Renal cortex interstitium (tissue), 11 donors: ENCODE measurements around the gene COA6. TPM values are rescaled to one million over a fixed set of nuclear protein-coding genes. Genes with fewer than 3 reads are reported as not detected.
A peak's percentile ranks its signal among the peaks of the same experiment; 100 is the strongest.
"Not testable (repeated sequence)": the region's sequence is repeated elsewhere in the genome, so short reads cannot be mapped to it uniquely, and the experiment has no call there.

Experiments used
- DNase-seq, 11 donors: peaks; one replicate each; pipeline ENCODE4 v3.0.0-alpha.2; 2013; ENCODE audit warnings: low read depth in 9 of 11, low spot score in 4 of 11; ENCODE audit errors: extremely low read depth in 1 of 11
- polyA plus RNA-seq, 3 donors: library from polyadenylated mRNA; unstranded; fragments of 120-200 nt; gene quantifications; one replicate each; pipeline ENCODE4 v1.2.1, GENCODE V29; 2013; ENCODE audit not compliant: insufficient read length in 3 of 3

The COA6 gene
- polyA plus RNA-seq, 3 donors: 34.2 to 36.0 (median 34.6) TPM

DNA sequence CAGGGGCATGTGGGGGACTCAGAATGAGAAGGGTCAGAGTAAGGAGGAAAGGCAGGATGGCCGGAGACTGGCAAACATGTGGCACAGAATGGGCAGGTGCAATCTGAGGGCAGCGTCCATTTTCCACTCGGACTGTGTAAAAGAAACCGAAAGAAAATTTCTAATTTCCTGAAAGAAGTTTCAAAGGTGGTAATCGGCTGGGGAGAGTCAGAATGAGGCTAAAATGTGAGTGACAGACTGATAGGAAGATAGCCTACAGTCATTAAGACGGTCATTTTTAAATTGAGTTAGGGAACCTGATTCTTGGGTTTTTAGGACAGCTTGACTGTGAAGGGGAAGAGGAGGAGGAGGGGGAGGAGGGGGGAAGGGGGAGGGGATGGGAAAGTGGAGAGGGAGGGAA lies 23.6 kb downstream of the COA6 start:
- no peak for DNase-seq

DNA sequence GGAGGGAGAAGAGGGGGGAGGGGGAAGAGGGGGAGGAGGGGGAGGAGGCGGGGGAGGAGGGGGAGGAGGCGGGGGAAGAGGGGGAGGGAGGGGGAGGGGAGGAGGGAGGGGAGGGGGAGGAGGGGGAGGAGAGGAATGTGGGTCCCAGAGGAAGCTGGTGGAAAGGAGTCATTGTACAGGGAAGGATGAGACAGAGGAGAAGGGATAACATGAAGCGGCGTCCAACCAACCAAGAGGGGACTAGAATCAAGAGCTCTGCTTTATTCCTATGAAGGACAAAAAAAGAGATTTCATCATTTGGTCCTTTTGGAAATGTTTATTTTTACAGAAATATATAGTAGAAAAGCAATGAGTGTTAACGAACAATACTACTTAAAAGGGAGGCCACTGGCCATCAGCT lies 24.5 kb downstream of the COA6 start:
- DNase-seq: no peak

DNA sequence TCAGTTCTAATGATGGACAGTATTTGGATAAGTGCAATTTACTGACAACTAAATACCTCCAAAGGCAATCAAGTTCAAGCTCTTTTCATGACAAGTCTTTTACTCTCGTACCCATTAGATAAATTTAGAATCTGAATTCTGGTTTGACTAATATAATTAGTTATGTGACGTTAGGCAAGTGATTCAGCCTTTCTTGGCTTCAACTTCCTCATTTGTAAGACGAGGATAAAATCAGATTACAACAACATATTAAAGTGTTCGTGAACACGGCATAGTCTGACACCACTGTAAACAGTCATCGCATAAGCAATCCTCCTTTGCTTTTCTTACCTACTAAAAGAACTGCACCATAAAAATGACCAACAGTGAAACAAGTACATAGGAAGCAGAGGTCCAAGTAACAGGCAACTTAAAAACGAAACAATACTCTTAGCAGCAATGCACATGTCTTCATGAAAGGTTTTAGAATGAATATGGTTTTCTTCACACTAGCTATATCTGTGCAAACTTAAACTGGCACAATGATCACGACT lies 25.7 kb downstream of the COA6 start:
- no peak for DNase-seq

DNA sequence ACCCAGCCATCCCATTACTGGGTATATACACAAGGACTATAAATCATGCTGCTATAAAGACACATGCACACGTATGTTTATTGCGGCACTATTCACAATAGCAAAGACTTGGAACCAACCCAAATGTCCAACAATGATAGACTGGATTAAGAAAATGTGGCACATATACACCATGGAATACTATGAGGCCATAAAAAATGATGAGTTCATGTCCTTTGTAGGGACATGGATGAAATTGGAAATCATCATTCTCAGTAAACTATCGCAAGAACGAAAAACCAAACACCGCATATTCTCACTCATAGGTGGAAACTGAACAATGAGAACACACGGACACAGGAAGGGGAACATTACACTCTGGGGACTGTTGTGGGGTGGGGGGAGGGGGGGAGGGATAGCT lies 26.3 kb downstream of the COA6 start:
- DNase-seq: not testable (repeated sequence)

DNA sequence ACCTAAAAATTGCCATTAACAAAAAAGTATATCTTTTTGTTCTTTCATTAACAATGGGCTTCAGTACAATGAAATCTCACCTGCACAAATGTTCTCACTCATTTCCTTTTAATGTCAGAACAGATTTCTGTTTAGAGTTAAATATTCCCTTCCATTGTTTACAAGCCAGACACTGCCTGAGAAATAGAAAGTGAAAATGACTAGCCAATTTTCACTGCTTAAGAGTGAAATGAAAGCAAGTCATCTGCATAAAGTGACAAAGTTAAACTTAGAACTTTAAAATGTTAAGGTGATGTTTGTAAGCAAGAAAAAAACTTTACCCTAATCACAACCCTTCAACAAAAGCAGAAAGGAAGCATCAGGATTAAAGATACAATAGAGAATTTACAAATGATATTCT lies 27.5 kb downstream of the COA6 start:
- no peak for DNase-seq

DNA sequence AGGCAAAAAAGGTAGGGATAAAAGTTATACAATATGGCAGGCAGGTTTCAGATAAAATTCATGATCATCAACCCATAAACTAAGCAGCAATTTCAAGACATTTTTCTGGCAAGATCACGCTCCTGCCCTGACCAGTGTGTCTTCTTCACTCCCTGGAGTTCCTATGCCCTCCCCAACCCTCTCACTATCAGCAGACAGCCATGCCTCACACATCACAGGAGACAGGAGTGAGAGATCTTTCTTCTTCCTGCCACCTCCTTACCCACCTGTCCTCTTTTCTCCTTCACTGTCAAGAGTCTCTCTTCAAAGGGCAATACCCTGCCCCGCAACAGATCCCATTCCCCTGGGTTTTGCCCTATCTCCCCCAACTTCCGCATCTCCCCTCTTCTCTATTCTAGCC lies 28.4 kb downstream of the COA6 start:
- DNase-seq: no peak

DNA sequence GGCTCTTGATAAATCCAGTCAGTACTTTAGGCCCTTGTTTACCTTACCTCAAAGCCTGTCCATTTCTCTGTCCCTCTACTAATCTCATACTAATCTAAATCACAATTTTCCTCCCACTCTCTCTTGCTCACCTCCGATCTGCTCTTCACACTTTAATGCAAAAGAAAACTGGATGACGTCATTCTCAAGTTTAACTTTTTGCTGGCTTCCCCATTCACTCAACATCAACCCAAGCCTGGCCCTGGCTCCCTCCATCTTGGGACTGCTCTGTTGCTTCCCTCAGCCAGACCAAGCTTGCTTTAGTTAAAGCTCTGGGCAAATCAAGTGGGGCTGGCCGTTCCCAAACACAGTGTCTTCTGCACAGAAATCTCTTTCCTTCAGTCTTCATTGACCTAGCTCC lies 29.7 kb downstream of the COA6 start:
- no peak for DNase-seq

DNA sequence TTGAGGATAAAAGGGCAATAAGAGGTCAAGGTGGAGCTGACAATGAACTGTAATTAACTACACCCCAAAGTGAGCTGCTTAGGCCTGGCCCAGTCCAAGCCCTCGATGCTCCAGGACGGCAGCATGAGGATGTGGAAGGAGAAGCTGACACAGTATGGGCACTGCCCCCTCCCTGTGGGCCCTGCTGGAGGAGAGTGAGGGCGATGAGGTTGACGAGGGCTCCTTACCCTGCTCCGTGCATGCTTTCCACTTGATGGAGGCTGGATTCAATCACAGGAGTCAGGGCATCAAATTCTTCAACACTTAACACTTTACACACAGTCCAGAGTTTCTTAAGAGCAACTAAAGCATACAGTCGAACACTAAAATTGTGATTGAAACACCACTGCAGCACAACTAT lies 32.4 kb downstream of the COA6 start:
- DNase-seq: no peak

DNA sequence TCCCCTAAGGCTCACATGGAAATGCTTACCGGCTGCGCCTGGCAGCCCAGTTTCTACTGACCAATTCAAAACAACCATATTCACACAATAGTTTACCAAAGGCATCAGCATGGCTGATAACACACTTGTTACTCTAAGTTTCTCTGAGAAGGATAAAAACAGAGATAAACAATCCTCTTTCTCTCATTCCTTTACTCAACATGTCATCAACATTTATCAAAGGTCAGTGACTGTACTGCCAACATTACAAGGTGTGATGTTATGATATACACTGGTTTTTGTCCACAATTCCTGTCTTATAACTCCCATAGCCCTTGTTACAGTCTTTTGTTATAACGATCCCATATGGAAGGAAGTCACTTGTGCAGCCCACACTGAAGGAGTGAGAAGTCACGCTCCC lies 33.6 kb downstream of the COA6 start:
- DNase-seq: no peak

DNA sequence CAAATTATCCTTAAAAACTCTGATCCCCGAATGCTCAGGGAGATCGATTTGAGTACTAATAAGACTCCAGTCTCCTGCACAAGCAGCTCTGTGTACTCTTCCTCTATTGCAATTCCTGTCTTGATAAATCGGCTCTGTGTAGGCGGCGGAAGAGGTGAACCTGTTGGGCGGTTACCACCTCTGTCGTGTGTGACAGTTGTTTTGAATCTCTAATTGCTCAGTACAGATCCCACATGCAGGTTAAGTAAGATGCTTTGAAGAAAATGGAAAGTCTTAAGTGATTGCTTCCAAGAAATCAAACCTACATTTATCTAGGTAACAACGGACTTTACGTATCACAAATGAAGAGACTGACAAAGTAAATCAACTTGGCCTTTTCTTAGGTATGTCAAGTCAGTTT lies 35.5 kb downstream of the COA6 start:
- DNase-seq: no peak

DNA sequence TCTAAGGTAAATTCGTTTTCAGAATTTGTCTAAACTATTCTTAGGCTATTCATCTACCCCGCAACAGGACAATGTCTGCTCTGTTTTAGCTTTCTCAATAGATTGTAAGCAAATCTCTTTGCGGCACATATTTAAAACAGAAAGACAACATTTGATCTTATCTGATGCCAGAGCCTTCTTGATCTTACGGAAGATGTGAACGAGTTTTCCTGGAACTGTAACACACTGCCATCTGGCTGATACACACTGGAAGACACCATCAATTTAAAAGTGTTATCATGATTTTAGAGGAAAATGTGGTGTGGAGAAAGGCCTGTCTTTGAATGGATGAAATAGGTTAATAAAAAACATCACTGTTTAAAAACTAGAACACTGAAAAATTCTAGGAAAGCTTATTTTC lies 36.1 kb downstream of the COA6 start:
- DNase-seq: no peak

DNA sequence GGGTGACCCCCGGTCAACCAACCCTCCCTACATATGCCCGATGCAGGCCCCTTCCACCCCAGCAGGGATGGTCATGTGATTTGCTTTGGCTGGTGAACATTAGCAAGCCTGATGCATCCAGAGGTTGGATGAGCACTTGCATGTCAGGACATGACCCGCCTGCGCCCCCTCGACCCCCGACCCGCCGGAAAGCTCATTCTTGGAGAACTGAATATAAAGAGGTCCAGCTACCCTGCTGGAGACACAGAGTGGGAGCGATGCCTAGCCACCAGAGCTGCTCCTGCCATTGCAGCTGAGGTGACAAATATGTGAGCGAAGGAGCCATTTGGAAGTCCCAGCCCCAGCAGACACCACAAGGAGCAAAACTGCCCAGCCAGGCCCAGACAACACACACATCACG lies 39.6 kb downstream of the COA6 start:
- DNase-seq: no peak

DNA sequence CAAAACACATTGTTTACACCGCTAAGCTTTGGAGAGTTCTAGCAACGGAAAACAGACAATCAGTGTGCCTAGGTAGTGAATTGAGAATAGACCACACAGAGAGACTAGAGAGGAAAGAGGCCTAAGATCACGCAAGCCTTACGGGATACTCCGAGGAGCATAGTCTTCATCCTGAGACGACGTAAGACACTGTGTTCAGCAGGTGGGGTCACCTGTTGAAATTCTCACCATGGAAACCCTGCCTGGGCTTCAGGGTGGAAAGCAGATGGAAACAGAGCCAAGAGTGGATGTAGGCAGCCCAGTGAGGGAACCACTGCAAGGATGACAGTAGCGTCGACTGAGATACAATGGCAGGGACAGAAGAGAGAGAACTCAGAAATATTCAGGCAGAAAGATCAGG lies 40.2 kb downstream of the COA6 start:
- no peak for DNase-seq

DNA sequence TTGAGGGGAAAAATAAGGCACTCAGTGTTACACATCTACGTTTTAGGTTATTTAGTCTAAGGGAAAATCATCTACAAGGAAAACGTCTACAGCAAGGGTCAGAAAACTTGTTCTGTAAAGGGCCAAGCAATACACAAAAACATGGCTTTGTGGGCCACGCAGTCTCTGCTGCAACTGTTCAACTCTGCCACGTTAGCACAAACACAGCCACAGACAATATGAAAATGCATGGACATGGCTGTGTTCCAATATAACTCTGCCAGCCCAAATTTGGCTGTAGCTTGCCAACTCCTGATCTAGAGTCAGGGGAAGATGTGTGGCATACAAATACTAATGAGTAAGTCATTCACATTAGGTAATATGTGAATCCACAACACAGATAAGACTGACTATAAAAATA lies 40.7 kb downstream of the COA6 start:
- no peak for DNase-seq

DNA sequence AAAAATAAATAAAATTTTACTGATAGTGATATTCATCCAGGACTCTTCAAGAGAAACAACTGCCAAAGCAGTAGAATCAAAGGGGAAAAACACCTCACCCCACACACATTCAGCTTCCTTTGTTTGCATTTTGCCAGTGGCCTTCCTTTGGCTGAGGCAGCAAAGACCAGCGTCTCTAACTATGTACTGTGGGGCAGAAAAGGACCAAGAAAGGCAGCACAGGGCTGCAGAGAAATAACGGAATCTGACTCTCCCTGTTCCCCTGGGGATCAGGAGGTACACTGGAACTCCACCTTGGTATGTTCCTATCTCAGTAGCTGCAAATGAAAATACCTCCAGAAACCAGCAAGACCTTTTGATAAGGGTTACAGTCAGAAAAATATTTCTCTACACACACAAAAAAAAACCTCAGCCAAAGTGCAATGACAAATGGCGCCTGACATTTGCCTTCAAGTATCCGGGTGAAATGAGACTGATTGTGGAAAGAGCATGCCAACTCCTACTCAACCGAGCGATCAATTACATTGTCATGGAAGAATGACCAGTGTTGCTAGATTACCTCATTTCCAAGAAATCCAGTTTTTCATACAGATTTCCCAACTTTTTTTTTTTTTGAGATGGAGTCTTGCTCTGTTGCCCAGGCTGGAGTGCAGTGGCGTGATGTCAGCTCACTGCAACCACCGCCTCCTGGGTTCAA lies 54.8 kb downstream of the COA6 start:
- no peak for DNase-seq

DNA sequence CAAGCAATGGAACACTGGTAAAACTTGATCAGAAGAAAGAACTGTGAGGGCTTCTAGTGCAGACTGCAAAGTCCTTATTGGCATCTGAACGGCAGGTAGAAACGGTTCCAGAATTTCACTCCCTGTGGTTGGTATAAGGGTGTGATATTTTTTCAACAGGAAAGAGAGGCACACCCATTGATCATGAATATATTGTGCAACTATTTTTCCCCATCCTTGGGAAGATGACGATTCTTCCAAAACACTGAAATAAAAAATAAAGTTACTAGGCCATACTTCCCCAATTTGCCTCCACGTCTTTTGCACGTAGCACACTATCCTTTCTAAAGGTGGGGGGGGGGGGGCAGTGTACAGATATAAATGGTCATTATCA lies 56.2 kb downstream of the COA6 start:
- DNase-seq: no peak

DNA sequence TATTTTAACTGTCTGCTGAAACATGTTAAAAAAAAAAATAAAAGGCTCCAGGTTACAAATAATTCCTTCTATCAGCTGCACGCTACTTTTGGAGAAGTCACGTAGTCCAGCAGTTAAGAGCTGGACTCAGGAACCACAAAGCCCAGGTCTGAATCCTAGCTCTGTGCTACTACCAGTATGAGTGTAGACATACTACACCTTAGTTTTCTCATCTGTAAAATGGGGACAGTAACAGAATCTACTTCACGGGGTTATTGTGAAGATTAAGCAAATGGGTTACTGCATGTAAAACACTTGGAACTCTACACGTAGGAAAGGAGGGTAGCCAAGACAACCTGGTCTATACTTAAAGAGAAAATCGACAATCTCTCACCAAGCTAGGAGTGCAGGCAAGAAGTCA lies 57.4 kb downstream of the COA6 start:
- no peak for DNase-seq

DNA sequence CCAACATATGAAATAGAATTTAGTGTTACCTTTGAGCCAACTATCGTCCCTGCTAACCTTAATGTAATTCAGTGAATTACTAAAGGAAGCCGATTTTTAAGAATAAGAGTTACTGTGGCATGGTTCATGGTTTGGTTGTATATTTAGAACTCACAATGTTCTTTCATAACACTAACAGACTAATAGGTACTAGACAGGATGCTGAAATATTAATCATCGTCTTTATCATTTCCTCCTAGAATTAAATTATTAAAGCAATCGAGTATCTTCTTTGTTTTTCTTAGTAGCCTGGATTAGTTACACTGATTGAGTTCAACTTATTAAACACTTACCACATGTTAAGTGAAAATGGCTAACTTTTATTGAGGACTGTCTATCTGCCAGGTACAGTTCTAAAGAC lies 58.0 kb downstream of the COA6 start:
- DNase-seq: no peak

DNA sequence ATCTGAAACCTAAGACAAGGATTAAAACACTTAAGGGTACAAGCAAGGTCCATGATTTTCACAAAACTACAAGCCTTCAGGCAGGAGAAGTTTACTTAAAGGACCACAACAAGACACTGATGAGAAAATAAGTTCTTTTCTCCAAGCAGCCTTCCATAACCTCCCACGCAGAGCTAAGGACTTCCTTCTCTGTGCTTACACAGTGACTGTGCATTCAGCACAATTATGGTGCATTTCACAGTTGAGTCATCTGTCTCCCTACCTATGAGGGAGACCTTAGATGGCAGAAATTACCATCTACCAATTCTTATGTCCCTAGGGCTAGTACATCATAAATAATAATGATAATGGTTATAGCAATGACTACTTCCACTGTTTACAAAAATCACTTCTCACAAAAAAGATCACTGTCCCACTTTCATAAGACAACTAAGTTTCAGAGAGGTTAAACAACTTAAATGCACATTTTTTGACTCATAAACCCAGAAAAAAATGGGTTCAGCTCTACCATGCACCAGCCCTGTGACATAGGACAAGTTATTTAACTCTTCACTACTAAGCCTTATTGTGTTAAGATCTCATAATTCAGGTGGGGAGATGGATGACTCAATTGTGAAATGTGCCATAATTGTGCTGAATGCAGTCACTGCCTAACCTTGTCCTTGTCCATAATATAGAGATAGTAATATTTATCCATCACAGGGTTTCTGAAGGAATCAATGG lies 60.5 kb downstream of the COA6 start:
- DNase-seq: peak in 1 of 11 donors; percentile 4
